Mammary epithelial cell (primary cell): Measurements from ENCODE around the gene BAZ2B.

Experiments used
- EZH2 ChIP-seq: IDR thresholded peaks from 2 replicates; pipeline ENCODE4 v1.6.1; 2012; ENCODE audit warnings: low read length, inconsistent platforms, borderline replicate concordance
- TF ChIP-seq, protein P1 (sequence below), 2 donors: IDR thresholded peaks in 1 of 2; conservative IDR thresholded peaks in 1 of 2; 2 replicates each; pipeline ENCODE4 v1.5.1; 2011 to 2012; ENCODE audit warnings: inconsistent platforms in 2 of 2, low read length in 2 of 2, mild to moderate bottlenecking in 2 of 2, control low read depth in 1 of 2, low read depth in 1 of 2; ENCODE audit not compliant: insufficient read depth in 1 of 2; ENCODE audit errors: extremely low read depth in 1 of 2

- TF ChIP-seq EZH2 = no peak
- TF ChIP-seq, protein P1, sequence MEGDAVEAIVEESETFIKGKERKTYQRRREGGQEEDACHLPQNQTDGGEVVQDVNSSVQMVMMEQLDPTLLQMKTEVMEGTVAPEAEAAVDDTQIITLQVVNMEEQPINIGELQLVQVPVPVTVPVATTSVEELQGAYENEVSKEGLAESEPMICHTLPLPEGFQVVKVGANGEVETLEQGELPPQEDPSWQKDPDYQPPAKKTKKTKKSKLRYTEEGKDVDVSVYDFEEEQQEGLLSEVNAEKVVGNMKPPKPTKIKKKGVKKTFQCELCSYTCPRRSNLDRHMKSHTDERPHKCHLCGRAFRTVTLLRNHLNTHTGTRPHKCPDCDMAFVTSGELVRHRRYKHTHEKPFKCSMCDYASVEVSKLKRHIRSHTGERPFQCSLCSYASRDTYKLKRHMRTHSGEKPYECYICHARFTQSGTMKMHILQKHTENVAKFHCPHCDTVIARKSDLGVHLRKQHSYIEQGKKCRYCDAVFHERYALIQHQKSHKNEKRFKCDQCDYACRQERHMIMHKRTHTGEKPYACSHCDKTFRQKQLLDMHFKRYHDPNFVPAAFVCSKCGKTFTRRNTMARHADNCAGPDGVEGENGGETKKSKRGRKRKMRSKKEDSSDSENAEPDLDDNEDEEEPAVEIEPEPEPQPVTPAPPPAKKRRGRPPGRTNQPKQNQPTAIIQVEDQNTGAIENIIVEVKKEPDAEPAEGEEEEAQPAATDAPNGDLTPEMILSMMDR (conservative IDR thresholded peaks at IDR 0.05 in 1 of 2, IDR thresholded peaks at IDR 0.05 in 1 of 2; ENCODE audit: extremely low read depth in 1 of 2, insufficient read depth in 1 of 2, low read depth in 1 of 2, low read length in 2 of 2) = no peak
Measured at GRCh38 chr2:159292157-159292556, 324.2 kb downstream of the BAZ2B start.
